Heart right ventricle (tissue), 16 donors: ENCODE data around the gene ZNF549. TPM values are rescaled to one million over a fixed set of nuclear protein-coding genes. Genes with fewer than 3 reads are reported as not detected.
A peak's percentile ranks its signal among the peaks of the same experiment; 100 is the strongest.

Experiments
- ATAC-seq, 8 donors: fragments of 200-7000 bp; cut with Tn5 transposase; one replicate each; pipeline ENCODE4 v1.9.1; 2020; ENCODE audit warnings: mild to moderate bottlenecking in 8 of 8, moderate library complexity in 8 of 8, moderate number of reproducible peaks in 1 of 8
- DNase-seq, 2 donors: peaks; one replicate each; pipeline ENCODE4 v3.0.0-alpha.2; 2020
- H3K27ac ChIP-seq, 10 donors: fragments of 200-600 bp; sonication (generic) in 2 of 10; one replicate each; pipeline versions ENCODE4 v1.5.0 to v1.8.0; 2020 to 2022; ENCODE audit warnings: mild to moderate bottlenecking in 3 of 10
- H3K27me3 ChIP-seq, 7 donors: fragments of 200-600 bp; one replicate each; pipeline ENCODE4 v1.8.0; 2021 to 2022; ENCODE audit warnings: mild to moderate bottlenecking in 2 of 7
- H3K36me3 ChIP-seq, 9 donors: fragments of 200-600 bp; sonication (generic) in 1 of 9; one replicate each; pipeline versions ENCODE4 v1.5.0 to v1.8.0; 2020 to 2022; ENCODE audit warnings: mild to moderate bottlenecking in 2 of 9
- H3K4me1 ChIP-seq, 9 donors: fragments of 200-600 bp; sonication (generic) in 1 of 9; one replicate each; pipeline versions ENCODE4 v1.5.0 to v1.8.0; 2020 to 2022; ENCODE audit warnings: mild to moderate bottlenecking in 4 of 9
- H3K4me3 ChIP-seq, 10 donors: fragments of 200-600 bp; sonication (generic) in 2 of 10; one replicate each; pipeline versions ENCODE4 v1.5.0 to v1.8.0; 2020 to 2022; ENCODE audit warnings: mild to moderate bottlenecking in 7 of 10, moderate library complexity in 2 of 10
- H3K9me3 ChIP-seq, 11 donors: fragments of 200-600 bp in 10 of 11; sonication (generic) in 2 of 11; one replicate each; pipeline versions ENCODE4 v1.5.0 to v1.8.0; 2013 to 2022; ENCODE audit warnings: mild to moderate bottlenecking in 2 of 11, control low read depth in 1 of 11, moderate library complexity in 1 of 11
- CTCF ChIP-seq, 9 donors: fragments of 200-600 bp; sonication (generic) in 2 of 9; IDR thresholded peaks; one replicate each; pipeline versions ENCODE4 v1.5.0 to v1.8.0; 2021 to 2022; ENCODE audit warnings: antibody characterized with exemption in 9 of 9, mild to moderate bottlenecking in 5 of 9, moderate library complexity in 1 of 9
- WGBS, 2 donors: extraction: QIAGEN DNeasy Blood & Tissue Kit; methylation state at CpG; one replicate each; pipeline ENCODE4 v1.1.7; 2013; ENCODE audit warnings: inconsistent platforms in 1 of 2; 5-methylcytosine and 5-hydroxymethylcytosine counted together
- intact Hi-C, 10 donors: fragments of 100-400 bp; cut with DNase I; formaldehyde crosslinking; loops; one replicate each; pipeline versions ENCODE4 v1.11.1 to v1.14.2; 2022
- polyA plus RNA-seq, 2 donors: library from polyadenylated mRNA; stranded (reverse); fragments of 200-250 nt; gene quantifications; one replicate each; pipeline ENCODE4 v1.2.3, GENCODE V29; 2013
- total RNA-seq, 10 donors: library from RNA; stranded (reverse); fragmentation: NEBNext Ultra II Directional in 3 of 10; extraction: Animal tissue kit (Norgen Biotek cat#: 25700) in 3 of 10; gene quantifications; one replicate each; pipeline versions ENCODE4 v1.2.1 to v1.2.4, GENCODE V29; 2021 to 2023
- donor health status: Arrhythmogenic right ventricular cardiomyopathy.
- donor health status: ischemic (EF 13 %, LVEDD 7.1; RV severe dilation, severe dysfunction).
- donor health status: healthy with polysubstance abuse.
- donor health status: DM: no; HTN: yes; CAD: no.
- donor health status: DM: no; HTN: no; CAD: no.
- donor health status: ischemic (EF 25% LVEDD 6.9; RV normal size, moderate dysfunction).
- donor health status: ischemic (EF 25% LVEDD 5.7; RV mildly dilated, moderate dysfunction).
- donor health status: healthy.
- donor health status: DM: yes; HTN: yes; CAD: no.
- donor health status: Ischemic cardiomyopathy.
- donor health status: ischemic (EF 35%, LVEDD 5.7; RV mildly dilated, moderate dysfunction).
- donor health status: nonischemic (EF 11% LVEDD 7.7; RV severe dilation, severe dysfunction).
- donor health status: DM: yes; HTN: yes; CAD: no.
- donor health status: PGD.
- donor health status: ischemic (EF 29% LVEDD 5.4; RV normal size, mild dysfunction).
- donor health status: nonischemic (EF 23%, LVEDD 6.1; RV moderate dilation, normal function).

The ZNF549 gene
- total and polyA plus RNA-seq, 12 donors, result 2.1 to 5.1 (median 3.7) TPM

GRCh38 chr19:57587529-57587928 lies 60.4 kb downstream of the ZNF549 start:
- WGBS, 2 donors, result 96 to 100% methylated on average over 1 of the region's 1 CpG
- H3K4me3 ChIP-seq, result no peak overlapping the region
- peaks cover 0 to 74% (median 41%) of the 10 kb centered on the region in 9 donors for H3K36me3 ChIP-seq
- H3K27me3 ChIP-seq, result no peaks in the 10 kb centered on the region
- ATAC-seq (no peak), DNase-seq (no peak)
- intact Hi-C loops, result loop anchor here in 1 of 10 donors (5.0 kb wide), 1 partner anchor 45 kb away; the partner anchor contains the start of gene ZNF211
- peaks cover 0 to 95% (median 63%) of the 10 kb centered on the region in 11 donors for H3K9me3 ChIP-seq
- H3K27ac ChIP-seq, result no peak overlapping the region
- H3K4me1 ChIP-seq, result peaks cover 5 to 22% (median 16%) of the 10 kb centered on the region in 9 donors
- TF ChIP-seq CTCF (IDR thresholded peaks at IDR 0.05), result no peak

- DNase-seq (no peak), ATAC-seq (no peak)
- Histone ChIP-seq H3K36me3 (peaks cover 0 to 17% (median 0%) of the 10 kb centered on the region in 9 donors), H3K9me3 (peaks cover 0 to 68% (median 6%) of the 10 kb centered on the region in 11 donors), H3K27ac (peak overlapping the region in 9 of 10 donors; percentile 41 to 84 (median 67)), H3K27me3 (no peaks in the 10 kb centered on the region), H3K4me3 (peak overlapping the region; percentile 60 to 97 (median 83)), H3K4me1 (peaks cover 2 to 21% (median 10%) of the 10 kb centered on the region in 9 donors)
- TF ChIP-seq CTCF (IDR thresholded peaks at IDR 0.05), result no peak
- 44 to 50% methylated on average over 8 of the region's 8 CpGs for WGBS, 2 donors
- intact Hi-C loops, result loop anchor here in 2 of 10 donors (1.0 to 2.0 kb wide), 2 partner anchors 21 to 34 kb away; partner anchors contain the start of genes ZNF211 (in 1 of the 2) and ZNF416 (in 1 of the 2)
Measured at GRCh38 chr19:57599377-57599760, 72.2 kb downstream of the ZNF549 start.

- peak within 1 kb of the TSS; percentile 60 to 97 (median 83) for H3K4me3 ChIP-seq
- H3K4me1 ChIP-seq, result peaks cover 2 to 21% (median 10%) of the 10 kb centered on the region in 9 donors
- peaks cover 0 to 22% (median 3%) of the 10 kb centered on the region in 9 donors for H3K36me3 ChIP-seq
- DNase-seq (peak; percentile 96), ATAC-seq (peak; percentile 98 to 100 (median 100))
- 0% methylated on average over 53 of the region's 53 CpGs for WGBS, 2 donors
- peak within 1 kb of the TSS in 9 of 10 donors; percentile 41 to 84 (median 67) for H3K27ac ChIP-seq
- TF ChIP-seq CTCF (IDR thresholded peaks at IDR 0.05), result peak in 2 of 9 donors; percentile 8 to 22
- no peaks in the 10 kb centered on the region for H3K27me3 ChIP-seq
- peaks cover 0 to 68% (median 7%) of the 10 kb centered on the region in 11 donors for H3K9me3 ChIP-seq
- intact Hi-C loops, result loop anchor here in 3 of 10 donors (1.0 to 10.0 kb wide), 3 partner anchors 21 to 1215 kb away; partner anchors contain the start of genes ZNF211 (in 1 of the 3) and ZNF416 (in 1 of the 3)
Measured at GRCh38 chr19:57599761-57600383, 72.7 kb downstream of the ZNF549 start, which contains the start of gene ZNF530. Gene ZNF530, plus strand, starts transcription at chr19:57599885. Its CDS starts 4,461 bp downstream, at chr19:57604346.

- no peak overlapping the region for H3K4me3 ChIP-seq
- no peaks in the 10 kb centered on the region for H3K4me1 ChIP-seq
- H3K27ac ChIP-seq, result no peak overlapping the region
- intact Hi-C loops, result loop anchor here in 1 of 10 donors (10.0 kb wide), 1 partner anchor 1222 kb away; no protein-coding TSS in a partner anchor
- H3K36me3 ChIP-seq, result peaks cover 0 to 53% (median 26%) of the 10 kb centered on the region in 9 donors
- WGBS, 2 donors, result 96 to 98% methylated on average over 5 of the region's 5 CpGs
- peaks cover 0 to 91% (median 26%) of the 10 kb centered on the region in 11 donors for H3K9me3 ChIP-seq
- no peak for TF ChIP-seq CTCF (IDR thresholded peaks at IDR 0.05)
- H3K27me3 ChIP-seq, result no peaks in the 10 kb centered on the region
- no peak for DNase-seq
- no peak for ATAC-seq
Measured at GRCh38 chr19:57606931-57607330, 79.8 kb downstream of the ZNF549 start.

Other genes with a start within 250 kb of the ZNF549 start
- gene ZNF460, start 246.9 kb upstream of the ZNF549 start, total RNA-seq, result 10 to 100 TPM; 22.9 to 50.3 (median 41.1) TPM
- 1 to 10 TPM in 1 of 2 donors, under 1 TPM in 1; 0.42 to 4.7 TPM for gene ZNF460, start 246.9 kb upstream of the ZNF549 start, polyA plus RNA-seq
- 1 to 10 TPM; 5.5 to 9.2 (median 7.0) TPM for gene ZNF543, start 206.9 kb upstream of the ZNF549 start, total RNA-seq
- 1 to 10 TPM in 1 of 2 donors, under 1 TPM in 1; 0.86 to 2.1 TPM for gene ZNF543, start 206.9 kb upstream of the ZNF549 start, polyA plus RNA-seq
- 10 to 100 TPM in 8 of 10 donors, 1 to 10 TPM in 2; 8.0 to 15.7 (median 11.4) TPM for gene ZNF304, start 176.1 kb upstream of the ZNF549 start, total RNA-seq
- gene ZNF304, start 176.1 kb upstream of the ZNF549 start, polyA plus RNA-seq, result 1 to 10 TPM; 3.4 to 3.7 TPM
- gene TRAPPC2B, start 163.8 kb upstream of the ZNF549 start, total RNA-seq, result 10 to 100 TPM in 7 of 10 donors, 1 to 10 TPM in 3; 8.1 to 18.8 (median 11.4) TPM
- gene TRAPPC2B, start 163.8 kb upstream of the ZNF549 start, polyA plus RNA-seq, result 10 to 100 TPM; 31.8 to 37.5 TPM
- 1 to 10 TPM; 2.0 to 4.2 (median 2.8) TPM for gene ZNF547, start 163.8 kb upstream of the ZNF549 start, total RNA-seq
- 1 to 10 TPM; 1.4 to 4.2 TPM for gene ZNF547, start 163.8 kb upstream of the ZNF549 start, polyA plus RNA-seq
- 10 to 100 TPM; 12.7 to 18.8 (median 14.2) TPM for gene ZNF548, start 137.5 kb upstream of the ZNF549 start, total RNA-seq
- gene ZNF548, start 137.5 kb upstream of the ZNF549 start, polyA plus RNA-seq, result 1 to 10 TPM; 5.3 to 7.8 TPM
- 10 to 100 TPM in 5 of 10 donors, 1 to 10 TPM in 5; 7.7 to 11.6 (median 10.0) TPM for gene ZNF17, start 116.2 kb upstream of the ZNF549 start, total RNA-seq
- 1 to 10 TPM; 3.4 to 4.2 TPM for gene ZNF17, start 116.2 kb upstream of the ZNF549 start, polyA plus RNA-seq
- gene ZNF749, start 92.0 kb upstream of the ZNF549 start, total RNA-seq, result 1 to 10 TPM; 1.7 to 7.7 (median 2.4) TPM
- 10 to 100 TPM in 1 of 2 donors, 1 to 10 TPM in 1; 2.9 to 12.8 TPM for gene ZNF749, start 92.0 kb upstream of the ZNF549 start, polyA plus RNA-seq
- 1 to 10 TPM; 1.9 to 6.5 (median 4.5) TPM for gene VN1R1, start 70.2 kb upstream of the ZNF549 start, total RNA-seq
- 1 to 10 TPM in 1 of 2 donors, under 1 TPM in 1; 0.88 to 1.8 TPM for gene VN1R1, start 70.2 kb upstream of the ZNF549 start, polyA plus RNA-seq
- gene ZNF772, start 49.8 kb upstream of the ZNF549 start, total RNA-seq, result 10 to 100 TPM; 18.6 to 27.4 (median 23.2) TPM
- gene ZNF772, start 49.8 kb upstream of the ZNF549 start, polyA plus RNA-seq, result 1 to 10 TPM; 2.4 to 2.7 TPM
- 1 to 10 TPM; 5.4 to 9.1 (median 7.8) TPM for gene ZNF419, start 39.6 kb upstream of the ZNF549 start, total RNA-seq
- 1 to 10 TPM; 5.0 to 9.2 TPM for gene ZNF419, start 39.6 kb upstream of the ZNF549 start, polyA plus RNA-seq
- gene ZNF773, start 27.4 kb upstream of the ZNF549 start, total RNA-seq, result 1 to 10 TPM; 3.1 to 6.4 (median 5.0) TPM
- gene ZNF773, start 27.4 kb upstream of the ZNF549 start, polyA plus RNA-seq, result 1 to 10 TPM; 2.4 to 3.2 TPM
- gene ZNF550, start 32.5 kb downstream of the ZNF549 start, total RNA-seq, result 1 to 10 TPM; 4.6 to 9.7 (median 7.5) TPM
- 1 to 10 TPM; 3.3 to 6.7 TPM for gene ZNF550, start 32.5 kb downstream of the ZNF549 start, polyA plus RNA-seq
- 1 to 10 TPM; 2.9 to 6.5 (median 4.6) TPM for gene ZNF416, start 51.6 kb downstream of the ZNF549 start, total RNA-seq
- gene ZNF416, start 51.6 kb downstream of the ZNF549 start, polyA plus RNA-seq, result 1 to 10 TPM; 1.7 to 3.0 TPM
- gene ZIK1, start 56.8 kb downstream of the ZNF549 start, total RNA-seq, result 1 to 10 TPM; 2.7 to 5.4 (median 4.5) TPM
- gene ZIK1, start 56.8 kb downstream of the ZNF549 start, polyA plus RNA-seq, result 1 to 10 TPM; 1.2 to 3.7 TPM
- gene ZNF530, start 72.5 kb downstream of the ZNF549 start, total RNA-seq, result 1 to 10 TPM; 3.2 to 5.6 (median 4.4) TPM
- 1 to 10 TPM; 4.7 to 5.8 TPM for gene ZNF530, start 72.5 kb downstream of the ZNF549 start, polyA plus RNA-seq
- gene ZNF134, start 86.9 kb downstream of the ZNF549 start, total RNA-seq, result 10 to 100 TPM in 8 of 10 donors, 1 to 10 TPM in 2; 9.5 to 18.0 (median 12.7) TPM
- 1 to 10 TPM; 5.4 to 6.2 TPM for gene ZNF134, start 86.9 kb downstream of the ZNF549 start, polyA plus RNA-seq
- gene ZNF211, start 105.8 kb downstream of the ZNF549 start, total RNA-seq, result 10 to 100 TPM in 6 of 10 donors, 1 to 10 TPM in 4; 9.2 to 14.1 (median 10.4) TPM
- 10 to 100 TPM in 1 of 2 donors, 1 to 10 TPM in 1; 5.7 to 26.6 TPM for gene ZNF211, start 105.8 kb downstream of the ZNF549 start, polyA plus RNA-seq
- gene ZSCAN4, start 141.6 kb downstream of the ZNF549 start, total RNA-seq, result under 1 TPM in 5 of 10 donors, not detected in 5; 0.10 to 0.57 (median 0.19) TPM
- under 1 TPM; 0.03 to 0.29 TPM for gene ZSCAN4, start 141.6 kb downstream of the ZNF549 start, polyA plus RNA-seq
- 1 to 10 TPM; 3.3 to 5.5 (median 4.1) TPM for gene ZNF551, start 154.6 kb downstream of the ZNF549 start, total RNA-seq
- gene ZNF551, start 154.6 kb downstream of the ZNF549 start, polyA plus RNA-seq, result 1 to 10 TPM; 1.8 to 1.9 TPM
- gene ZNF154, start 181.8 kb downstream of the ZNF549 start, total RNA-seq, result 1 to 10 TPM; 2.8 to 5.7 (median 4.4) TPM
- 1 to 10 TPM; 1.2 to 6.4 TPM for gene ZNF154, start 181.8 kb downstream of the ZNF549 start, polyA plus RNA-seq
- gene ZNF671, start 200.3 kb downstream of the ZNF549 start, total RNA-seq, result 10 to 100 TPM in 1 of 10 donors, 1 to 10 TPM in 9; 5.8 to 10.4 (median 7.7) TPM
- gene ZNF671, start 200.3 kb downstream of the ZNF549 start, polyA plus RNA-seq, result 1 to 10 TPM; 3.9 to 6.8 TPM
- gene ZNF776, start 219.5 kb downstream of the ZNF549 start, total RNA-seq, result 10 to 100 TPM in 9 of 10 donors, 1 to 10 TPM in 1; 9.5 to 18.0 (median 13.4) TPM
- gene ZNF776, start 219.5 kb downstream of the ZNF549 start, polyA plus RNA-seq, result 1 to 10 TPM; 4.1 to 6.5 TPM
- gene ZNF586, start 242.3 kb downstream of the ZNF549 start, total RNA-seq, result 10 to 100 TPM in 6 of 10 donors, 1 to 10 TPM in 4; 7.6 to 14.4 (median 11.0) TPM
- gene ZNF586, start 242.3 kb downstream of the ZNF549 start, polyA plus RNA-seq, result 1 to 10 TPM; 6.7 to 8.8 TPM